Hematopoietic multipotent progenitor cell treated with erythropoietin and hydrocortisone succinate and interleukin-3 and kit ligand, for 8 days (in vitro differentiated cells): ENCODE results near the gene PCSK2.

ENCODE experiments used
- DNase-seq: peaks from one replicate; pipeline ENCODE4 v3.0.0-alpha.2; 2015

Gene PCSK2

DNA sequence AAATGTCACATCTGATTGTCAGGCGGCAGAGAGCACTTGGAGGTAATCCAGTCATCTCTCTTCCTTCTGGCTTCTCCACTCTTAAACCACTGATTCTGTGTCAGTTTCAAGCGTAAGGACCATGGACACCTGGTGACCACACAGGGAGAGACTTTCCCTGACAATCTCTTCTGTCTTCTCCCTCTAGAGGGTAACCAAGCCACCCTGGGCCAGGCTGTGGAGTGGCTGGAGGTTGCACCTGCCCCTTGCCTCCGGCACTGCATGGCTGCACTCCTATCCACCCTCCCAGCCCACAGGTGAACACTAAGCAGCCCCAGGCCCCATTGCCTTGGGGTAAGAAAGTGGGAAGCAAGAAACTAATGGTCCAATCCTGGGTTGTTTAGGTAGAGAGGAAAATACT lies 225.6 kb downstream of the PCSK2 start:
- DNase-seq, result no peak

DNA sequence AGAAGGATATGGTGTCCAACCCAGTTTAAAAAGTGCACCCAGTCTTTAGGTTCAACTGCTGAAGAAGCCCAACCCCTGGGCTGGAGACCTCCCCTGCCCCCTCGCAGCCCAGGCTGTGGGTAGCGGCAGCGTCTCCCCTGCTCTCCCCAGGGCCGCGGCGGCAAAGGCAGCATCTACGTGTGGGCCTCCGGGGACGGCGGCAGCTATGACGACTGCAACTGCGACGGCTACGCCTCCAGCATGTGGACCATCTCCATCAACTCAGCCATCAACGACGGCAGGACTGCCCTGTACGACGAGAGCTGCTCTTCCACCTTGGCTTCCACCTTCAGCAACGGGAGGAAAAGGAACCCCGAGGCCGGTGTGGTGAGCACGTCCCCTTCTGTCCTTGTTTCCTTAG lies 226.8 kb downstream of the PCSK2 start:
- DNase-seq, result no peak

DNA sequence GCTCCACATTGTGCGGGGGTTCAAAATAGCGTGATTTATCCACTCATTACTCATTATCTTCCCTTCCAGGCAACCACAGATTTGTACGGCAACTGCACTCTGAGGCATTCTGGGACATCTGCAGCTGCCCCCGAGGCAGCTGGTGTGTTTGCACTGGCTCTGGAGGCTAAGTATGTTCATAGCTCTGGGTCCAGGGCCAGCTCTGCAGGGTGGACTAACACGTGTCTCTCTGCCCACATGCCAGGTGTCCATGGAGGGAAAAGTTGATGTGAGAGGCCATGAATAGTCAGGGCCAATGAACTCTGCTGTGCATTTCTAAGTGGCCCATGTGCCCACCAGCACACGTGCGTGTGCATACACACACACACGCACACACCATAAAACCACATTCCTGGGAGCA lies 229.4 kb downstream of the PCSK2 start:
- no peak for DNase-seq

DNA sequence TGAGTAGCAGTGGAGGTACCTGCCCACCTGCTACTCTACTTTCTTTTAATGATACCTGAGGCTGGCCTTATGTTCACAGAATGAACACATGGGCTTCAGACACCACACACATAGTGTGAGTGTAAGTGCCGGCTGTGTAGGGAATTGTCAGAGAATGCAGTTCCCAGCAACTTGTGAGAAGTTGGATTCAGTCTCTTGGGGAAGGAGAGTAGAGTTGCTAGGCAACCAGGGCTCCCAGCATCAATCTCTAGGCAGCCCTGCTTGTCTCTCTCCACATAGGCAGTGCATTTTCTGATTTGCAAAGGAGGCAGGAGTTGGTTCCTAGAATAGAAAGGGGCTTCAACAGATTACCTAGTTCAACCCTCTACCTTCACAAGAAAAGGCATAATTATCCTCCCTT lies 230.2 kb downstream of the PCSK2 start:
- DNase-seq, result no peak

DNA sequence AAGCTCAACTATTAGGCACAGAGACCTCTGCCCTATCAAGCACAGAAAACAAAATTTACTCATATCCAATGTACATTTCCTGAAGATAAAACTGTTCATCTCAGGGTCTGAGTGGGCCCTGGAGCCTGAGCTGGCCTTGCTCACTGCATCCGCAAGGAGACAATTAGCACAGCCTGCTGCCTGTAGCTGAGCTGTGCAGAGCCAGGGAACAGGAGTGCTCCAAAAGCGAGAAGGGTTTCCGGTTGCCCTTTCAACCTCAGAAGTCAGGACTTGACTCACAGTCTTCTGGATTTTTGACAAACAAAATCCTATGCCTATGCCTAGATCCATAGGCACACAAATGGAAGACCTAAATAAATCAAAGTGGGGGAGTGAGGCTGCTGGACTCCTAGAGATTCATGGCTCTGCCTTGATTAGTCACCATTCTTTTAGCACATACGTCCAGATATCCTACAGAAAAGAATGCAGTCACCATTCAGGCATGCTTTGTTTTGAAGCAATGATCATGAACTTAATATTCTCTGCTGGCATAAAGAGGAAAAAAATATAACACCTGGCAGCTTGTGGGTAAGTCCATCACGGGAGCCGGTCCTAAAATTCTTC lies 230.8 kb downstream of the PCSK2 start:
- DNase-seq, result no peak

DNA sequence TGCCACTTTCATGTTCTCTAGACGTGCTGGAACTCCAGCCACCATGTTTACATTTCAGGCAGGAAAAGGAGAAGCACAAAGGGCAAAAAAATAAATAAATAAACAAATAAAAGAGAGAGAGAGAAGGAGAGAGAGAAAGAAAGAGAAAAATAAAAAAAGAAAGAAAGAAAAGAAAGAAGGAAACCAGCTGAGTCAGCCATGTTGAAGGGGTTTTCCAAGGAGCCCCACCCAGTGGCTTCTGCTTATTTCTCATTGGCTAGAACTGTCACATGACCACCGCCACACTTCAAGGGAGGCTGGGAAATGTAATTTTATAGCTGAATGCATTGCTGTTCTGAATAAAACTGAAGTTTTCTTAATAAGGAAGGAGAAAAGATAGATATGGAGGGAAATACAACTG lies 233.3 kb downstream of the PCSK2 start:
- no peak for DNase-seq

DNA sequence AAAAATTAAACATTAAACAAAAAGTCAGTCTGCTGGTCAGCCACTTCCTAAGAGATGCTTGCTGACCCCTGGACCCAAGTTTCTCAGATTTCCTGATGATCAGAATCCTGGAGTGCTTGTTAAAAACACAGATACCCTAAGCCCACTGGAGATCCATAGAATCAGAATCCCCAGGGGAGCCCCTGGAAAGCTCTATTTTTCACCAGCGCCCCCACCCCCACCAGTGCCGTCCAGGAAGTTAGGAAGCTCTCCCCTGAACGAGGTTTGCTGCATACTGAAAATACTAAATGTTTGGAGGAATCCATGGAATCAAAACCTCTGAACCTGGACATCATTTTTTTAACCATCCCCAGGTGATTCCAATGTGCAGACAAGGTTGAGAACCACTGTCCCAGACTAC lies 235.1 kb downstream of the PCSK2 start:
- DNase-seq, result no peak

DNA sequence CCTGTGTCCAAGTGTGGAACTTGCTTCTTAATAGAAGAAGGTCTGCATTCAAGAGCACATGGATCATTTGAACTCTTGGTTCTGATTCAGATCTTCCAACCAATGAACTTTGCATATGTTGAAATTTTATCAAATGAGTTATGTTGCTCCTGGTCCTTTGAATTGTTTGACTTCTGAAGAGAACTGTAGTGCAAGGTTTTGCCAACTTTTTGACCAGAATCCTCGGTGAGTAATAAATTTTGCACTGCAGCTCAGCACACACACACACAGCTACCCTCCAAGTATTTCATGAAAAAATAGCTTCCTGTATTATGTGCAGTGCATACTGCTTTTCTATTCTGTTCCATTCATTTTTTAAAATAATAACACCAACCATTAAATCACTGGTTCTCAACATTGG lies 236.9 kb downstream of the PCSK2 start:
- no peak for DNase-seq

DNA sequence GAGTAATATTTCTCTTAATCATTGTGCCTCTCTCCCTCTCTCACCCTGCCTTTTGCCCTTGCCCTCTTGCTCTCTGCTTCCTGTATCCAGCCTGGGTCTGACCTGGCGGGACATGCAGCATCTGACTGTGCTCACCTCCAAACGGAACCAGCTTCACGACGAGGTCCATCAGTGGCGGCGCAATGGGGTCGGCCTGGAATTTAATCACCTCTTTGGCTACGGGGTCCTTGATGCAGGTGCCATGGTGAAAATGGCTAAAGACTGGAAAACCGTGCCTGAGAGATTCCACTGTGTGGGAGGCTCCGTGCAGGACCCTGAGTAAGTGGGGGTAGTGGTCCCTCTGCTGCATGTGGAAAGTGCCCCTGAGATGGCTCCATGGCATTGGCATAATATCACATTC lies 238.4 kb downstream of the PCSK2 start:
- DNase-seq, result no peak

DNA sequence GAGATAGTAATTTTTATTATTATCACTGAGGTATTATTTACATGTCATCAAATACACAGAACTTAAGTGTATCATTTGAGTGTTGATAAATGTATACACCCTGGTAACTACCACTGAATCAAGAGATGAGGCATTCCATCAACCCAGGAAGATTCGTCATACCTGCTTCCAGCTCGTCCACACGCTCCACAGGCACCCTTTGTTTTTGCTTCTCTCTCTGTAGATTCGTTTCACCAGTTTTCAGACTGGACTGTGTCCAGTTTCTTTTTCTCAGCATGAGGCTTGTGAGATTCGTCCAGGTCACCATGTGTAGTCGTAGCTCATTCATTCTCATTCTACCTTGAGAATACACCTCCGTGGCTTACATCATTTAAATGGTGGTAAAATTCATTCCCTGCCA lies 239.8 kb downstream of the PCSK2 start:
- DNase-seq, result no peak

DNA sequence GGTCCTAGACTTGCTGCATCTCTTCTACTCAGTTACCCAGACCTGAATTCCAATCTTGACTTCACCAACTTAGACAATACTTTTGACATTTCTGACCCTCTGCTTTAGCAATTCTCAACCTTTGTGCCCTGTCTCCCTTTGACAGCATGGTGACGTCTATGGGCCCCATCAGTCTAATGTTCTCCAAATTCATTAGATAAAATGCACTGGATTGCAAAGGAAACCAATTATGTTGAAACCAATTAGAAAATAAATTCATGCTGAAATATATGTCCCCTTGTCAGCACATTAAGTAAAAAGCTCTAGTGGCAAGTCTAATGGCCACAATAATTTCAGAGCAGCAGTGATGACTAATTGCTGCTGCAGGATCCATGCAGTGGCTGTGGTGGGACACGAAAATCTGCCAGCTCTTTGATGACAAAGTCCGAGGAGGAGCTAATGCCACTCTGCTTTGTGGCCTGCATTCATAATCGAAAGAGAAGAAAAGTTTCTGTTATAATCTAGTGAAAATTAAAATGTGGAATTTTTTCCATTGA lies 240.3 kb downstream of the PCSK2 start:
- no peak for DNase-seq

DNA sequence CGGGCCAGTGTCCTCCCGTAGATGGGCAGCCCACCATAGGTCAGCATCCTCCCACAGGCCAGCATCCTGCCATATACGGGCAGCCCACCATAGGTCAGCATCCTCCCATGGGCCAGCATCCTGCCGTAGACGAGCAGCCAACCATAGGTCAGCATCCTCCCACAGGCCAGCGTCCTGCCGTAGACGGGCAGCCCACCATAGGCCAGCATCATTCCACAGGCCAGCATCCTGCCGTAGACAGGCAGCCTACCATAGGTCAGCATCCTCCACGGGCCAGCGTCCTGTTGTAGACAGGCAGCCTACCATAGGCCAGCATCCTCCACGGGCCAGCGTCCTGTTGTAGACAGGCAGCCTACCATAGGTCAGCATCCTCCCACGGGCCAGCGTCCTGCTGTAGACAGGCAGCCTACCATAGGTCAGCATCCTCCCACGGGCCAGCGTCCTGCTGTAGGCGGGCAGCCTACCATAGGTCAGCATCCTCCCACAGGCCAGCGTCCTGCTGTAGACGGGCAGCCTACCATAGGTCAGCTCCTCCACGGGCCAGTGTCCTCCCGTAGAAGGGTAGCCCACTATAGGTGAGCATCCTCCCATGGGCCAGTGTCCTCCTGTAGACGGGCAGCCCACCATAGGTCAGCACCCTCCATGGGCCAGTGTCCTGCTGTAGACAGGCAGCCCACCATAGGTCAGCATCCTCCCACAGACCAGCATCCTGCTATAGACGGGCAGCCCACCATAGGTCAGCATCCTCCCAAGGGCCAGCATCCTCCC lies 241.4 kb downstream of the PCSK2 start:
- no peak for DNase-seq

DNA sequence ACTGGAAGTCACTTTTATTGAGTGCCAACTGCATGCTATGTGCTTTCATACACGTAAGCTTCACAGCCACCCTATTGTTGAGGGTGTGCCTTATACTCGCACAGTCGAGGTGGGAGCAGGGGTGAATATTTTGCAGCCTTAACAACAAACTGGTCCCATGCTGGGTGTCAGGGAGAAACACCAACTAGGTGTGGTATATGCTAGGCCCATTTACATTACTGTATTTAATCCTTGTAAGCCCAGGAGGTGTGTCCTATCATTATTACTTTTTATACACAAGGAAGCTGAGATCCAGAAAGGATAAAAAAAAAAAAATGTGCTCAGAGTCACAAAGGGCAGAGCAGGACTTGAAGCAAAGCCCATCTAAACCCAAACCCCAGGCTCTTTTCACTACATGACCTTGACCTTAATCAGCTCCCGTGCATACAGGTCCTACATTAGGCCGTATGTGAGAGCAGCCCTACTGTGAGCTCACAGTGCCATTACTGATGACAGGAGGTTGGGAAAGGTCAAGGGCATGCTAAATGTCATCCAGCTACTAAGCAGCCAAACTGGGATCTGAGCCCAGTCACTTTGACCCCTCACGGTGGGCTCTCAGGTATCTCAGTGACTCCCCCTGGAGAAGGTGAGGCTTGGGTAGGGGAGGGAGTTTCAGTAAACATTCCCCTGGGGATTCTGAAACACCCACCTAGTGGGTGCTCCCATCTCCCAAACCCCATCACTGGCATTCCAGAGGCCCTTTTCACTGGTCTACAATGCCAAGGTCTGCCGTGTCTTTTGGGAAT lies 242.6 kb downstream of the PCSK2 start:
- no peak for DNase-seq

DNA sequence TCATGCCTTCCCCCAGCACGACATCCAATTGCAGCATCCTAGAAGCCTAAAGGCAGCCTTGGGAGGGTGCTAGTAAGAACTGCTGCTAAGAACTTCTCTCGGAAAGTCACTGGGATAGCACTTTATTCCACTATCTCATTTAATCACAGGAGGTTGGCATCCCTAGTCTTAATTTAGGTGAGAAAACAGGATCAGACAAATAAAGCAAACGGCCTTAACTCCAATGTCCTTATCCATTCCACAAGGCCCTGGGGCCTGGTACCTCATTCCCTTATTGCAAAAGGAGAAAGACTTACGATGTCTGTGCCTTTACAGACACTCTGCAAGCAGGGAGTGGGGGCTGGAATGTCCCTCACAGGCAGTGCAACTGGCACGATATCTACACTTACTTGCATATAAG lies 243.7 kb downstream of the PCSK2 start:
- DNase-seq, result no peak

DNA sequence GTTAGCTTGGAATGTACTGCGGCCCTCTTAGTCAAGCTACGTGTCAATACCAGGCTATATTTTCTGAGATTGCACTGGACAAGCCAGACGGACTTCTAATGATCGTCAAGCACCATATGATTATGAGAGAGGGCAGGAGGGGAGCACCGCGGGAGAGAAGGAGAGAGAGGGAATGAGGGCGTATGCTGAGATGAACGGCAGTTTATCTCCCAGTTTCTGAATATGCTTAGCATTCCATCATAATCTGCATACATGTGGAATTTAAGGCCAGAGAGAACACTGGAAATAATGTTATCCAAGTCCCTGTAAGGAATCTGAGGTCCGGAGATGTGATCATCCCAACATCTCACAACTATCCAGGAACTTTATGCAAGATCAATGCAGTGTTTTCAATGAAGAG lies 244.1 kb downstream of the PCSK2 start:
- no peak for DNase-seq

DNA sequence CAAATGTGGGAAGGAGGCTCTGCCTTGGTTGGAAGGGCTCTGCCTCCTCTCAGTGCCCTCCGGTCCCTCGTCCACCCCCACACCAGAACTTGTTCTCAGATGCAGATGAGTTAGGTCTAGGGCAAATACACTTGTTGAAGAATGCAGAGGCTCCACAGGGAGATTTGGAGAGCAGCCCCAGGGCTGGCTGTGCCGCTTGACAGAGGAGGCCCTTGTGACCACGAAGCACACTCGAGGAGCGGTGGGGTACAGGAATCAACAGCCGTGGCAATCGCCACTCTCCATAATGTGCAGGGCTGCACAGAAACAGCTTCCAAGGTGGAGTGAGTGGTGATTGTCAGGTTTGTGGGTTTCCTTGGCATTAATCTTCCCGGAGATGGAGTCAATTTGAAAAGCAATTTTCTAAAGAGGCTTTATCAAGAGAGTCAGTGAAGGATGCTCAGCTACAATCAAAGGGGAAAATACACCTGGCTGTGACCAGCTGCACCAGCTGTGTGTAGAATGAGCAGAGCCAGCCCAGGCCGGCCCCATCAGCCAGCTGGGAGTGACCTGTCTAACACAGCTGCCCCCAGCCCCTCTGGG lies 244.9 kb downstream of the PCSK2 start:
- no peak for DNase-seq

DNA sequence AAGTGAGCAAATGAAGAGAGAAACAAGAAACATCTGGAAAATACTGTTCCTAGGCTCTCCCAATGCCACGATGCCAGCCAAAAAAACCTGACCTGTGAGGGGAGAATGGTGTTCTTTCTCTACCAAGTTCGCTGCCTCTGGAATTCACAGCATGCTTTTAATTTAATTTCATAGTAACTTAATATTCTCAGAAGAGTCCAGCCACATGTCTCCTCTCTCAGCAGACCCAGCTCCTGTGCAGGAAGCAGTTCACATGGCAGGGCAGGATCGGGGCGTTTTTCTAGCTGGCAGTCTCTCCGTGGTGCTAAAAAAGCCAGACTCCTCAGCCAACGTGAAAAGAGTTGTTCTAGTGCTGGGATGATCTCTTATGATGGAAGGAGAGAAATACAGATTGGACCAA lies 246.8 kb downstream of the PCSK2 start:
- no peak for DNase-seq

DNA sequence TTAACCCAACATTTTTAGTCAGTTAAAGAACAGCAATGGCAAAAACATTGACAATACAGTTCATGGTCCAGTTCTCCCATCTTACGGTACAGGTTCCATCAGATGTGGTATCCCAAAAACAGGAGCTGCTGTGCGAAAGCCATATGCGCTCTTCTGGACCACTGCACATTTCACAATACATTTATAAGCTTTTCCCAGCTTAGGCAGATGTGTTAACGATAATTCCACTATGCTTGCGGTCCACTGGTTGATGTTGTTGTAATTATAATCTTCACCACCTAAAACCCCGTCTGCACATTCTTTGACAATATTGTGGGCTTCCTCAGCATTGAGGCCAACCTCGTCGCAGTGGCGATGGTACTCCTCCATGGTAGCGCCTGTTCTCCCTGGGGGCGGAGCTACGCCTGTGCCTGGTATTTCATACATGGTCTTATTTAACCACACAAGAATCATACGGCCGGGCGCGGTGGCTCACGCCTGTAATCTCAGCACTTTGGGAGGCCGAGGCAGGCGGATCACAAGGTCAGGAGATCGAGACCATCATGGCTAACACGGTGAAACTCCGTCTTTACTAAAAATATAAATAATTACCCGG lies 252.3 kb downstream of the PCSK2 start:
- no peak for DNase-seq

DNA sequence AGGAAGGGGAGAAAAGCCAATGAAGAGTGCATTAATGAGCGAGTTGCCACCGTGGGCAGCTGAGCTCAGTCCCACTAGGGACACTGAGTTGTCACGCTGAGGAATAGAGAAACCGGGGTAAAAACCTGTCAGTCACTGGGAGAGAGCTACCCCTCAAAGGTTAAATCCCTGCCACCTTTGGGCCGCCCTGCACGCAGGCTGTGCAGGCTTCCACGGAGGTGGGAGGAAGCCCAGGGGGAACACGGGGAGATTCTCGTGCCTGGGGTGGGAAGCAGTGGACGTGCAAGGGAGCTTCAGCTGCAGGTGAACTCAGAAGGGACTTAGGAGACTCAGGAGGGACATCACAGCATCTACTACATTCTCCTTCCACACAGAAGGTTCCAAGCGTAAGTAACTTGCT lies 253.9 kb downstream of the PCSK2 start:
- no peak for DNase-seq

DNA sequence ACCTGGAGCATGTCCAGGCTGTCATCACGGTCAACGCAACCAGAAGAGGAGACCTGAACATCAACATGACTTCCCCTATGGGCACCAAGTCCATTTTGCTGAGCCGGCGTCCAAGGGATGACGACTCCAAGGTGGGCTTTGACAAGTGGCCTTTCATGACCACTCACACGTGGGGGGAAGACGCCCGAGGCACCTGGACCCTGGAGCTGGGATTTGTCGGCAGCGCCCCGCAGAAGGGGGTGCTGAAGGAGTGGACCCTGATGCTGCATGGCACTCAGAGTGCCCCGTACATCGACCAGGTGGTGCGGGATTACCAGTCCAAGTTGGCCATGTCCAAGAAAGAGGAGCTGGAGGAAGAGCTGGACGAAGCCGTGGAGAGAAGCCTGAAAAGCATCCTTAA lies 254.8 kb downstream of the PCSK2 start:
- no peak for DNase-seq

DNA sequence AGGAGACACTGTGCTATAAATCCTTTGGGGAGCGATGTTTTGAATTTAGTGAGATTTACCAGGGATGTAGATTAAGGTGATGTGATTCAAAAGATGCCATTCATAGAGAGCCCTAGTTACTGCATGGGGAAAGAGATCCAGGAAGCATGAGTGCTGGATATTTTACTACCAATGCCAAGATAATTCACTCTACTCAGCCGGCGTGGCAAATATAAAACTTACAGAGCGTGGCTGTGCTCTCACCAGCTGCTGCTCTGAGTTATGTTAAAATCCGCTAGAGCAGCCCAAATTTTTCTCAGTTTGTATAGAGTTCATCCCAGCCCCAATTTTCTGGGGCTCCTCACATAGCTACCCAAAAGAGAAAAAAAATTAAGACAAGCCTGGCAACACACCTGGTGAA lies 255.7 kb downstream of the PCSK2 start:
- DNase-seq, result no peak

DNA sequence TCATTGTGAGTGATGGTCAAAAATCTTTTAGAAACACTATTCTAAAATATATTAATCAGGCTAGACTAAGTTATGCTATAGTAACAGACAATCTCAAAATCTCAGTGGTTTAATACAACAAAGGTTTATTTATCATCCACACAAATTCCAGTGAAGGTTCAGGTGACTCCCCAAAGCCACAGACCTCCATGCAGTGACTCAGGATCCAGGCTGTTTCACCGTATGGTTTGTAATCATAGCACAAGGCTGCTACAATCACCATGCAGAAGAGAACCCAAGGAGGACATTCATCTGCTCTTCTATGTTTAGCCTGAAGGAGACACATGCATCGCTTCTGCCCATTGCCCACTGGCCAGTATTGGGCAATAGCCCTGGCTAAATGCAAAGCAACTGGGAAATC lies 258.2 kb downstream of the PCSK2 start:
- no peak for DNase-seq

DNA sequence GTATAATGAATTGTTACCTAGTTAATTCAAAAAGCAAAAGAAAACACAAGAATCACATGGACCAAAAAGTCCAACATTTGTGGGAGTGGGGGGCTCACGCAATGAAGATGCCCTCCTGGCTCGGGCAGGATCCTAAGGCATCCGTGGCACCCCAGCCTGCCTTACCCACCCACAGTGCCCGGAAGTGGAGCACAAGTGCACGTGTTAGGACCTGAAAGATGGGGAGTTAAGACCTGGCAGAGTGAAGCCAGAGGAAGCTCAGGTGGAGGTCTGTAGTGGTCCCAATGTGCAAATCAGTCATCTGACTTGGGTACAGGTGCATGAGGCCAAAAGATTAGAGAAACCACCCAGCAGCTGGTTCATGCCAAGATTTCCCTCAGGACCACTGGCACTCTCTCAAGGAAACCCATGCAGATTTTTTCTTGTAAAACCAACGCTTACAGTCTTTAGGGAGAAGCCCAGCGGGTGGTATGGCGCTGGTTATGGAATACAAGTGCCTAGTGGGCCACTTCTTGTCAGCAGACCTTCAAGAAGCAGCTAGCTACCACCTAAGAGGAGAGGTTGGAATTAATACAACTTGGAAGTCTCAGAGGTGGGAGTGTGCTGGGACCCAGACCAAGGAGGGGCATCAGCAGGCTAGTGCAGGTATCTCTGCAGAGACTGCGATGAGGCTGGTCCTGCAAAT lies 262.2 kb downstream of the PCSK2 start:
- DNase-seq, result no peak
